ENCODE measurements around the gene C16orf95.
A peak's percentile ranks its signal among the peaks of the same experiment; 100 is the strongest.

The C16orf95 gene

DNA sequence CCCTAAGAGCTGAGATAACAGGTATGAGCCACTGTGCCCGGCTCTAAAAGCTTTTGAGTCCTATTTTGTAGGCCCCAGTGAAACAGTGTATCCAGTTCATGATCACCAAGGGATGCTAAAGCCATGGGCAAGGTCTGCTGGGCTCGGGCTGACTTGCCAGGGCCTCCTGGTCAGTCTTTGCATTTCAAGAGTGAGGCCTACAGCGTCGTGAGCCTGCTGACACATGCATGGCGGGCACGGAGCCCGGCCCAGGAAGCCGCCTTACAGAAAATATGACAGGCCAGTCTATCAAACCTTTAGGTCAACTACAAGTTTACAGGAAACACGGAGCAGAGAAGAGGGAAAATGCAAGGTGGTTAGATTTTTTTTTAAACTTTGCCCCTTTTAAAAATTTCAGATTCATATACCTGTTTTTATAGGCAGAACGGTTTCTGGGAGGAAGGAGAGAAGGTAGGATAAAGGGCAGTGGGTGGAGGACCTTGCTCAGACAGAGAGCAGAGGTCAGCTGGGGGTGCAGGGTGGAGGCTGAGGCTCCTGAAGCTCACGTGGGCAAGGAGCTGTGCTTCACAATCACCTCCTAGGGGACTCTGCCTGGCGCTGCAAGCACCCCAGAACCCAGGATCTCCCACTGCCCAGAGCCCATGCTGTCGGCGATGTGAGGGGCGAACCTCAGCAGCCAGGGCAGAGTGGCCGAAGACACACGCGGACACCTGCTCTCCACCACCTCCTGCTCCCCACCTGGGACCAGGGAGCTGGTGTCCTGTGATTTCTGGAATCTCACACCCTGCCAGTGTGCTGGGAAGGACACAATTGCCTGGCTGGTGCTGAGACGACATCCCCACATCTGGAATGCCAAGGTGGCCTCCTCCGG lies 21.3 kb downstream of the C16orf95 start:
- H3K4me3 ChIP-seq (ENCODE audit: low read depth, low read length), result no peak overlapping the region

DNA sequence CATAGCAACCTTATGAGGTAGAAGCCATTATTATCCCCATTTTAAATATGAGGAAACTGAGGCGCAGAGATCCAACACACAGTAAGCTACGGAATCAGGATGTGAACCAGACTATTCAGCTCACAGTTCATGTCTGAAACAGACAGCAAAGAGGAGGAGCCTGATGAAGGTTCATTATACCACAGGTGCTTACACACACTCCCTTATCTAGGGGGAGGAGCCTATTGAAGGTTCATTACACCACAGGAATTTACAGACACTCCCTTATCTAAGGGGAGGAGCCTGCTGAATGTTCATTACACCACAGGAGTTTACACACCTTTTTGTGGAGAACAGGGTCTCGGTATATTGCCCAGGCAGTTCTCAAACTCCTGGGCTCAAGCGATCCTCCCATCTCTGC lies 21.9 kb downstream of the C16orf95 start:
- no peak for TF ChIP-seq MYC (IDR thresholded peaks at IDR 0.05; ENCODE audit: low read depth, low read length)
- TF ChIP-seq, protein P1, sequence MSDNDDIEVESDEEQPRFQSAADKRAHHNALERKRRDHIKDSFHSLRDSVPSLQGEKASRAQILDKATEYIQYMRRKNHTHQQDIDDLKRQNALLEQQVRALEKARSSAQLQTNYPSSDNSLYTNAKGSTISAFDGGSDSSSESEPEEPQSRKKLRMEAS (IDR thresholded peaks at IDR 0.05; ENCODE audit: low read depth, low read length), result no peak
- no peak for TF ChIP-seq POLR2A (IDR thresholded peaks at IDR 0.05; ENCODE audit: extremely low read depth, insufficient read length)
- TF ChIP-seq, protein P2, sequence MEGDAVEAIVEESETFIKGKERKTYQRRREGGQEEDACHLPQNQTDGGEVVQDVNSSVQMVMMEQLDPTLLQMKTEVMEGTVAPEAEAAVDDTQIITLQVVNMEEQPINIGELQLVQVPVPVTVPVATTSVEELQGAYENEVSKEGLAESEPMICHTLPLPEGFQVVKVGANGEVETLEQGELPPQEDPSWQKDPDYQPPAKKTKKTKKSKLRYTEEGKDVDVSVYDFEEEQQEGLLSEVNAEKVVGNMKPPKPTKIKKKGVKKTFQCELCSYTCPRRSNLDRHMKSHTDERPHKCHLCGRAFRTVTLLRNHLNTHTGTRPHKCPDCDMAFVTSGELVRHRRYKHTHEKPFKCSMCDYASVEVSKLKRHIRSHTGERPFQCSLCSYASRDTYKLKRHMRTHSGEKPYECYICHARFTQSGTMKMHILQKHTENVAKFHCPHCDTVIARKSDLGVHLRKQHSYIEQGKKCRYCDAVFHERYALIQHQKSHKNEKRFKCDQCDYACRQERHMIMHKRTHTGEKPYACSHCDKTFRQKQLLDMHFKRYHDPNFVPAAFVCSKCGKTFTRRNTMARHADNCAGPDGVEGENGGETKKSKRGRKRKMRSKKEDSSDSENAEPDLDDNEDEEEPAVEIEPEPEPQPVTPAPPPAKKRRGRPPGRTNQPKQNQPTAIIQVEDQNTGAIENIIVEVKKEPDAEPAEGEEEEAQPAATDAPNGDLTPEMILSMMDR (IDR thresholded peaks at IDR 0.05; ENCODE audit: low read depth, low read length), result no peak
- H3K4me3 ChIP-seq (ENCODE audit: low read depth, low read length), result no peak overlapping the region
- DNase-seq (ENCODE audit: low read depth), result peak; percentile 62

More for the DNA sequence above, 21.3 kb downstream of the C16orf95 start:
- TF ChIP-seq MYC (IDR thresholded peaks at IDR 0.05; ENCODE audit: low read depth, low read length), result no peak
- TF ChIP-seq, protein P1 (IDR thresholded peaks at IDR 0.05; ENCODE audit: low read depth, low read length), result no peak
- TF ChIP-seq POLR2A (IDR thresholded peaks at IDR 0.05; ENCODE audit: extremely low read depth, insufficient read length), result no peak
- TF ChIP-seq, protein P2 (IDR thresholded peaks at IDR 0.05; ENCODE audit: low read depth, low read length), result no peak
- no peak for DNase-seq (ENCODE audit: low read depth)

DNA sequence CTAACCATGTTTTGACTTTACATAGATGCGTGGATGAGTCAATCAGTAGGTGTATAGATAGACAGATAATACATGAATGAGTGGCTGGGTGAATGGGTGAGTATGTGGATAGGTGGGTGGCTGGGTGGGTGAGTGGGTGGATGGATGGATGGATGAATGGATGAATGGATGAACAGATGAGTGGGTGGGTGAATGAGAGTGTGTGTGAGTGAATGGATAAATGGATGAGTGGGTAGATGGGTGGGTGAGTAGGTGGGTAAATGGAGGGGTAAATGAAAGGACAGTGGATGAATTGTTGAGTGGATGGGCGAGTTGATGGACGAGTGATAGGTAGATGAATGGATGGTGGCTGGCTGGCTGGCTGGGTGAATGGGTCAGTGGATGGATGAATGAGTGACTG lies 23.2 kb downstream of the C16orf95 start:
- no peak overlapping the region for H3K4me3 ChIP-seq (ENCODE audit: low read depth, low read length)
- TF ChIP-seq, protein P1 (IDR thresholded peaks at IDR 0.05; ENCODE audit: low read depth, low read length), result no peak
- no peak for TF ChIP-seq MYC (IDR thresholded peaks at IDR 0.05; ENCODE audit: low read depth, low read length)
- DNase-seq (ENCODE audit: low read depth), result no peak

DNA sequence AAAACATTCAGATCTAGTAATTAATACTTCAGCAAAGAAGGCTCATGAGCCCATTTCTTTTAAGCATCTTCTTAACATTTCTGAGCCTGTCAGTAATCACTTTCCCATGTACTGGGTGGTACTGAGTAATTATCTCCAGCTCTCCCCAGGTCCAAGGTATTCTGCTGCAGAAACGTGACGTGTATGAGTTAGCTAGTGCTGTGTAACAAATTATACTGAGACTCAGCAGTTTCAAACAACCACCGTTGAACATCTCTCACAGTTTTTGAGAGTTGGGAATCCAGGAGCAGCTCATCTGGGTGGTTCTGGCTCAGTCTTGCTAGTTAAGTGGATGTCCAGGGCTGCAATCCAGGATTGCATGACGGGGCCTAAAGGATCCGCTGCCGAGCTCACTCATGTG lies 25.2 kb downstream of the C16orf95 start:
- H3K4me3 ChIP-seq (ENCODE audit: low read depth, low read length), result no peak overlapping the region
- DNase-seq (ENCODE audit: low read depth), result no peak
- TF ChIP-seq POLR2A (IDR thresholded peaks at IDR 0.05; ENCODE audit: extremely low read depth, insufficient read length), result no peak
- TF ChIP-seq, protein P1 (IDR thresholded peaks at IDR 0.05; ENCODE audit: low read depth, low read length), result no peak

DNA sequence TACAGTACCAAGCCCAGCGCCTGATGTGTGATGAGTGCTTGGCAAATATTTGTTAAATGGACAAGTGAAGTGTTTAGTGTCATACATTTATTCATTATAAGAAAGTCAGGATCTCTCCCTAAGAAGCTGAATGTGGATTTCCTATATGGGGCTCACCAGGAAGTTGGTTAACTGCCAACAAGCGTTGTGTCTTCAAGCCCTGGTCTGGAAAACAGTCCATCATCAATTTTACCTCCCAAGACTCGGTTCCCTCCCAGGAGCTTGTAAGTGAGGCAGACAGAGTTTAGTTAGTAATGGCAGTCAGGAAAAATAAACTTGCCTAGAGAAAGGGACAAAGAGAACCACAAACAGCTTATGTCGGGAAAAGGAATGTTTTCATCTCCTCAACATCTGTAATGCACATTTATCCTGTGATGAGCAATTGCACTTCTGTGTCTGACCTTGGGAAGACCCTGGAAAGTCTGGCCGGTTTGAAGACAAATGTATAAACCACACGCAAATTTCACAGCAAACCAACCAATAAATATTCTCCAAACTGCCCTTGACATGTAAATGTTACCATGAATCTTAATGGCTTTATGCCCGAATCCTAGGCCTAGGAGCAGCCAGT lies 28.3 kb downstream of the C16orf95 start:
- no peak for TF ChIP-seq MYC (IDR thresholded peaks at IDR 0.05; ENCODE audit: low read depth, low read length)
- no peak overlapping the region for H3K4me3 ChIP-seq (ENCODE audit: low read depth, low read length)
- DNase-seq (ENCODE audit: low read depth), result no peak

DNA sequence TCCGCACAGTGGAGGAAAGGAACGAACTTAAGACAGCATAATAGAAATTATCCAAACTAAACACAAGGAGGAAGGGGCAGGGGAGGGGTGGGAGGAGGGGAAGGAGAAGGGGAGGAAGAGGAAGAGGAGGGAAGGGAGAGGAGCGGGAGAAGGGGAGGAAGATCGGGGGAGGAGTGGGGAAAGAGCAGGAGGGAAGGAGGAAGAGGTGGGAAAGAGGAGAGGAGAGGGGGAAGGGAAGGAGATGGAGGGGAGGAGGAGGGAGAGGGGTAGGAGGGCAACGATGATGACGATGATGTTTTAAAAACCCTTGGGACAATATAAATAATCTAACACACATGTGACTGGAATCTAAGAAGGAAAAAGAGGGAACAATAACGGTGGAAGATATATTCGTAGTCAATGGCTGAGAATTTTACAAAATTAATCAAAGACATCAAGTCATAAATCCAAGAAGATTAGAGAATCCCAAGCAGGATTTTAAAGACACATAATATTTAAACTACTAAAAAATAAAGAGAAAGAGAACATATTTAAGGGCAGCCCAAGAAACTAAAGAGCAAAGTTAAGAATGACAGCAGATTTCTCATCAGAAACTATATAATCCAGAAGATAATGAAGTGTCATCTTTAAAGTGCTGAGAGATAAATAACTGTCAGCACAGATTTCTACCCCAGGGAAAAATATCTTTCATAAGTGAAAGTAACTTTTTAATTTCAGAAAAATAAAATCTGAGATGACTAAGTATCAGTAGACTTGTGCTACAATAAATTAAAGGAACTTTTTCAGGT lies 30.2 kb downstream of the C16orf95 start:
- no peak for TF ChIP-seq POLR2A (IDR thresholded peaks at IDR 0.05; ENCODE audit: extremely low read depth, insufficient read length)
- TF ChIP-seq MYC (IDR thresholded peaks at IDR 0.05; ENCODE audit: low read depth, low read length), result no peak
- TF ChIP-seq, protein P2 (IDR thresholded peaks at IDR 0.05; ENCODE audit: low read depth, low read length), result no peak
- TF ChIP-seq, protein P1 (IDR thresholded peaks at IDR 0.05; ENCODE audit: low read depth, low read length), result no peak
- H3K4me3 ChIP-seq (ENCODE audit: low read depth, low read length), result no peak overlapping the region
- DNase-seq (ENCODE audit: low read depth), result no peak

DNA sequence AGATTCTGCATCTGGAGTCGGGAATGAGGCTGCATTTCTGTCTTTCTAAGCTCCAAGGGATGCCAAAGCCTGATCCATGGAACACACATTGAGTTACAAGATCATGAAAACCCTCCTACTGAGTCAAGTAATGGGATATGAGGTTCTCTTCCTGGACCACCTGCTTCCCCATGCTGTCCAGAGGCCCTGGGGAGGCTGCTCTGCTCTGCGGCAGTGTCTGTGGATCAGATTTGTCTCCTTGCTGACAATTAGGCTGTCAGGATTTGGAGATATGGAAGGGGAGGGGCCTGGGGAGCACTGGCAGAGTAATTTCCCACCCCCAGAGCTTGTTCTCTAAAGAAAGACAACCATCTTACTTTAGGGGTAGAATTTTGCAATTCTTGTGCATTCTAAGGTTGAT lies 33.0 kb downstream of the C16orf95 start:
- TF ChIP-seq, protein P2 (IDR thresholded peaks at IDR 0.05; ENCODE audit: low read depth, low read length), result no peak
- no peak for TF ChIP-seq MYC (IDR thresholded peaks at IDR 0.05; ENCODE audit: low read depth, low read length)
- TF ChIP-seq, protein P1 (IDR thresholded peaks at IDR 0.05; ENCODE audit: low read depth, low read length), result no peak
- no peak for TF ChIP-seq POLR2A (IDR thresholded peaks at IDR 0.05; ENCODE audit: extremely low read depth, insufficient read length)
- H3K4me3 ChIP-seq (ENCODE audit: low read depth, low read length), result no peak overlapping the region
- DNase-seq (ENCODE audit: low read depth), result no peak
